HUES64 (cell line): Measurements from ENCODE around the gene ARHGAP6.

Experiments
- H3K27ac ChIP-seq: 2 replicates; pipeline ENCODE4 v1.7.0; 2013; ENCODE audit warnings: low read depth, low read length, inconsistent platforms
- H3K27me3 ChIP-seq: 2 replicates; pipeline ENCODE4 v1.6.1; 2013; ENCODE audit warnings: mild to moderate bottlenecking, low read length; ENCODE audit not compliant: insufficient read depth
- H3K36me3 ChIP-seq: 2 replicates; pipeline ENCODE4 v1.6.1; 2013; ENCODE audit warnings: mild to moderate bottlenecking, low read length; ENCODE audit not compliant: insufficient read depth
- H3K4me1 ChIP-seq: 2 replicates; pipeline ENCODE4 v1.6.1; 2013; ENCODE audit warnings: mild to moderate bottlenecking, low read length, moderate library complexity; ENCODE audit not compliant: insufficient read depth
- H3K4me3 ChIP-seq: 2 replicates; pipeline ENCODE4 v1.5.1; 2013; ENCODE audit warnings: mild to moderate bottlenecking, low read length, moderate library complexity
- H3K9ac ChIP-seq: 2 replicates; pipeline ENCODE4 v1.6.1; 2013; ENCODE audit warnings: mild to moderate bottlenecking, low read depth, low read length
- H3K9me3 ChIP-seq: 2 replicates; pipeline ENCODE4 v1.6.1; 2013; ENCODE audit warnings: low read depth, low read length; ENCODE audit not compliant: insufficient read depth
- WGBS: fragments of 150-250, 120-280 bp; methylation state at CpG from one replicate; pipeline ENCODE4 v1.1.7; 2013; ENCODE audit warnings: missing lambda C conversion rate; 5-methylcytosine and 5-hydroxymethylcytosine counted together

ARHGAP6 gene

DNA sequence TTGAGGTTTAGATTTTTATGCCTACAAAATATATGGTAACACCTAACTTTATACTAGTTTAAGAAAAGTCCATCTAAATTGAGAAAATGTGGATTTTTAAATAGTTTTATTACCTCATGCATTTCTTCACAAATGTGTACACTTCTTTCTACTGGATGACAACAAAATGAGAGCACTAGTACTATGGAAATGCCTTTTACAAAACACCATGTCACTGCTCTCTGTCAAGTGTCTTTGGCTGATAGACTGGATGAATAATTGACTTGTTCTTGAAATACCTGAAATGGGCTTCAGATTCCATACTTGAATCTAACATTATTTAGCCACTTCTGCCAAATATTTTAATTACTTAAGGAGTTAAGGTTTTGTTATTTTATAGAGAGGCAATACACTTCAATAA lies 323.0 kb downstream of the ARHGAP6 start:
- H3K27ac ChIP-seq = no peak overlapping the region
- H3K36me3 ChIP-seq = no peaks in the 10 kb centered on the region
- H3K4me1 ChIP-seq = no peaks in the 10 kb centered on the region
- H3K9ac ChIP-seq = no peak overlapping the region
- H3K9me3 ChIP-seq = no peaks in the 10 kb centered on the region
- H3K27me3 ChIP-seq = no peaks in the 10 kb centered on the region
- H3K4me3 ChIP-seq = no peak overlapping the region

DNA sequence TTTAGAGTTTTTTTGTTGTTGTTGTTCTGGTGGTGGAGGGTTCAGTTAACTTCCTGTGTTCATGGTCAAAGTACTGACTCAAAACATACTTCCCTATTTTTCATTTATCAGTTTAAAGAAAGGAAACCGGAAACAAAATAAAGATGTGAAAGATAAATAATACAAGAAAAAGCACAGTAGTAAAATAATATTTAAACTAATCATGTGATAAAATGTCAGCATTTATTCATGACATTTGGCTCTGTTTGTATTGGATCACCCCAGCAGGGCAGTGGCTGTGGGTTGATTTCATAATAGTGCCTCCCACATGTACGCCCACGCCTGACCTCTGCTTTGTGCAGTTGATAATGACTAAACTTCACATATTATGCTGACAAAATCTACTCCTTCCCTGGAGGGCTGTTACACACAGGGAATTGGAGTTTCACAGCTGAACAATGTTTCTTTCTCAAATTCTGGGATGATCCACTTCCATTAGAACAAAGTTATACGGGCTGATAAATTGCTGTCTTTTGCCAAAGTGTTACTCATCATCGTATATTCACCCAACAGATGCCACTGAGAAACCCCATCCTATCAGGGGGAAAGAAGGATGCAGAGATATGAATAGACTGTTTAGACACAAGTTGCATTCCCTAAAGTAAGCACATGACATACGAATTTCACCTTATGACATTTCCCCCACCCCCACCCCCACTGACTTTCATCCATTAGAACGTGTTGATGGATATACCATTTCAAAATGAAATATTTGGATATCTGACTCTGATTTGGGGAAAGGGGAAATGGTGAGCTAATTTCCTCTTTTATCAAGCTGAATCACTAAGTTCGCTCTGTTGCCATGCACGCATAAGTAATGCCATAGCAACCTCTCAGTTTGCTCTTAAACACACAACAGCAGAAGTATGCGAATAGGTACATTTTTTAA lies 324.2 kb downstream of the ARHGAP6 start:
- H3K4me3 ChIP-seq = no peak overlapping the region
- no peaks in the 10 kb centered on the region for H3K27me3 ChIP-seq
- H3K36me3 ChIP-seq = no peaks in the 10 kb centered on the region
- H3K4me1 ChIP-seq = no peaks in the 10 kb centered on the region
- no peak overlapping the region for H3K27ac ChIP-seq
- no peak overlapping the region for H3K9ac ChIP-seq
- H3K9me3 ChIP-seq = no peaks in the 10 kb centered on the region
- 96% methylated on average over 6 of the region's 10 CpGs for WGBS

DNA sequence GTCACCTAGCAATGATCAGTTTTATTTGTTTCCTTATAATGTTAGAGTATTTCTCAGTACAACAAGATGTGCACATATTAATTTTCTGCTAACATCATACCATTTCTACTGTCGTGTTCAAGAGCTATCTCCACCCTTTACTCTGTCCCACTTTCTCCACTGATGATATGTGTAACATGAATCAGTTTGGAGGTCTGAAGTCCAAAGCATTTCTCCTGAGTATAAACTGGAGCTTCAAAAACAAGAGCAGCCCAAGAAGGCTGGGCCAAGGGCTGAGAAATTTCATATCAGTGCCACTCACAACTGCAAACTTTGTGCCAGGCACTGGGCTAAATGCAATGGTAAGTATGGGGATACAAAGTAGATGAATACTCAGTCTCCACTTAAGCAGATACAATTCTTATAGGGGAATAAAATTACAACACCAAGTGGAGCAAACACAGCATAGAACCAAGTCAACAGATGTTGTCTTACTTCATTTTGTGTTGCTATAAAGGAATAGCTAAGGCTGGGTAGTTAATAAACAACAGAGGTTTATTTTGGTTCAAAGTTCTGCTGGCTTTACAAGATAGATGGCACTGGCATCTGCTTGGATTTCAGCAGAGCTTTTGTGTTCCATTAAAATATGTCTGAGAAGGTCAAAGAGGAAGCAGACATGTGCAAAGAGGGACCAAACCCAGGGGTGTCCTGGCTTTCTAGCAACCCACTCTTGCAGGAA lies 328.3 kb downstream of the ARHGAP6 start:
- Histone ChIP-seq H3K36me3 (no peaks in the 10 kb centered on the region), H3K27me3 (no peaks in the 10 kb centered on the region), H3K4me3 (no peak overlapping the region), H3K4me1 (no peaks in the 10 kb centered on the region), H3K9ac (no peak overlapping the region), H3K9me3 (no peaks in the 10 kb centered on the region), H3K27ac (no peak overlapping the region)
- WGBS = no CpG with 5 or more reads among the region's 1 CpG

DNA sequence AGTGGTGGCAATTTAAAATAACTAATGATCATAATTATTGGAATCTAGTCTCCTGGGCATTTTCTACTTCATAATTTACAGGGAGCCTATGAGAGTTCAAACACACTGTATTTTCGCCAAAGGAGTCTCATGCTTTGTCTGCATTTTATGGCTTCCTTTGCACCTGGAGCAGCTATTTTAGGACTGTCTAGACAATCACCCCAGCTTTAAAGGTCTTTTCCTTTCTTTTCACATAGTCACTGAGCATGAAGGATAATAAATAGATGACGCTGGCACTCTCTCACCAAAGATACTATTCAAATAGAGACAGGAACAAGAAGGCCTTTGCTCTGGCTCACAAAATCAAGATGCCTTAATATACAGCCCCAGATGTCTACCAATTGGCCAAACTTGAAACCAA lies 329.5 kb downstream of the ARHGAP6 start:
- Histone ChIP-seq H3K9me3 (no peaks in the 10 kb centered on the region), H3K36me3 (no peaks in the 10 kb centered on the region), H3K27ac (no peak overlapping the region), H3K9ac (no peak overlapping the region), H3K4me3 (no peak overlapping the region), H3K4me1 (no peaks in the 10 kb centered on the region), H3K27me3 (no peaks in the 10 kb centered on the region)
- 95% methylated on average over 2 of the region's 2 CpGs for WGBS

DNA sequence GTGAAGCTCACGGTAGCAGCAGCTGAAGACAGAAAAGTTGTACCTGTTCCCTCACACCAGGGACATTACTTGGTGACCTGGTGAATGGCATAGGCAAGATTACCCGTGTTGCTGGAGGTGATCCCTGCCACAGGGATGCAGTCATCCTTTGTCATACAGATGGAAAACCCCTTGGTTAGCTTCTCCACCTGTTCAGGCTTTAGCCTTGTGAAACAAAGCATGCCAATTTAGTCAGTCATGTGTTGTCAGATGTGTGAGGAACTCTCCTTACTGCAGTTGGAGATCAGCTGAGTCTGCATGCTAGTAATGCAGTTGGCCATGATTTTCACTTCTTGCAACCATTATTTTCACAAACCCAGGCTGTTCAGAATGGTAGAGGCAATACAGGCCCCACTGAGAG lies 331.6 kb downstream of the ARHGAP6 start:
- Histone ChIP-seq H3K9me3 (no peaks in the 10 kb centered on the region), H3K9ac (no peak overlapping the region), H3K27ac (no peak overlapping the region), H3K27me3 (no peaks in the 10 kb centered on the region), H3K4me3 (no peak overlapping the region), H3K36me3 (no peaks in the 10 kb centered on the region), H3K4me1 (no peaks in the 10 kb centered on the region)
- 95% methylated on average over 2 of the region's 2 CpGs for WGBS

DNA sequence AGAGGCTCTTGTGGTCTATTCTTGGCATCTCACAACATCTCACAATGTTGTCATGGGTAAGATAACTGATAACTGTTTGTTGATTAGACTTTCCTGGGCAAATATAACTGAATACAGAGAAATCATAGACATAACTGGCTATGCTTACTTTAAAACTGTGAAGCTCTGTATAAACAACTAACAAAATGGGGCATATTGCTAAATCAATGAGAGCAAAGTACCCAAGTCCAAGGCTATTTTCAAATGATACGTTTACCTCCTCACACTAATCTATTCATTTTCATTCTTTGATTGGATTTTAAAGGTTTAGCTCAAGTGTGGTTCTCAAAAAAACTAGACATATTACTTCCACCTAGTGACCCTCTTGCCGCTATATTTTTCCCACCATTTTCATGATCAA lies 333.9 kb downstream of the ARHGAP6 start:
- Histone ChIP-seq H3K36me3 (no peaks in the 10 kb centered on the region), H3K27ac (no peak overlapping the region), H3K4me3 (no peak overlapping the region), H3K27me3 (no peaks in the 10 kb centered on the region), H3K4me1 (no peaks in the 10 kb centered on the region), H3K9ac (no peak overlapping the region), H3K9me3 (no peaks in the 10 kb centered on the region)
- 100% methylated on average over 2 of the region's 2 CpGs for WGBS

DNA sequence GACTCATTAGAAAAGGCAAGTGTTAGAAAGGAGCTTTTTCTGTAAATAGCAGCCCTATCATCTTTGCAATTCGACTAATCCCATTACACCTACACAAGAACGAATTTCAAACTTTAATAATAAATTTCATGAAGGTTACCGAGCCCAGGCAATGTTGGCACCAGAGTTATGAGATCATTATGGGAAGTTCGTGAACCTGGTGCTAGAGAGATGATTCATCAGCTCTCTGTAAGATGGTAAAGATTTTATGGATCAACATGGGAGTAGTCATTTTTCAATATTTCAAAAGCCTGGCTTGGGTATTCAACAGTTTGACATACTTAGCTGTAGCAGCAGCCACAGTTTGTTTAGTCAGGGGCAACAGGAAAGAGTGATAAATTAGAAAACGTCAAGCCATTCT lies 336.7 kb downstream of the ARHGAP6 start:
- Histone ChIP-seq H3K4me1 (no peaks in the 10 kb centered on the region), H3K36me3 (no peaks in the 10 kb centered on the region), H3K9ac (no peak overlapping the region), H3K9me3 (no peaks in the 10 kb centered on the region), H3K27ac (no peak overlapping the region), H3K4me3 (no peak overlapping the region), H3K27me3 (no peaks in the 10 kb centered on the region)
- WGBS = 83% methylated on average over 2 of the region's 5 CpGs

DNA sequence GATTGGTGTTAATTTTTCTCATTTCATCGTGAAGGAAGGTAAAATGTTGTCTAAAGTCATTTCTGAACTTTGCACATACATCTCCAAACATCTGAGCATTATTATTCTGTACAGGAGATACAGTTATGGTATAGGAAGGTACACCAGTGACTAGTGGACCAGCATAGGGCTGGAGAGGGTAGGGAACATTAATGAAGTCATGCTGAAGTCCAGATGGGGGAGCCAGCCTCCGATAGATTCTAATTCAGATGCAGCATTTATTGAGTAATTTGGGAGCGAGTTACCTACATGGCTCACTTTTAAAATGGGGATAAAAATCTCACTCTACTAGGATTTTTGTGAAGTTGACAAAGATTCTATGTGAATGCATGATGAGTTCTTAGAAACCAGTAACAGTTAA lies 337.6 kb downstream of the ARHGAP6 start:
- no peaks in the 10 kb centered on the region for H3K4me1 ChIP-seq
- H3K9ac ChIP-seq = no peak overlapping the region
- no peaks in the 10 kb centered on the region for H3K27me3 ChIP-seq
- H3K27ac ChIP-seq = no peak overlapping the region
- H3K36me3 ChIP-seq = no peaks in the 10 kb centered on the region
- H3K9me3 ChIP-seq = no peaks in the 10 kb centered on the region
- H3K4me3 ChIP-seq = no peak overlapping the region
- WGBS = 83% methylated on average over 1 of the region's 3 CpGs

DNA sequence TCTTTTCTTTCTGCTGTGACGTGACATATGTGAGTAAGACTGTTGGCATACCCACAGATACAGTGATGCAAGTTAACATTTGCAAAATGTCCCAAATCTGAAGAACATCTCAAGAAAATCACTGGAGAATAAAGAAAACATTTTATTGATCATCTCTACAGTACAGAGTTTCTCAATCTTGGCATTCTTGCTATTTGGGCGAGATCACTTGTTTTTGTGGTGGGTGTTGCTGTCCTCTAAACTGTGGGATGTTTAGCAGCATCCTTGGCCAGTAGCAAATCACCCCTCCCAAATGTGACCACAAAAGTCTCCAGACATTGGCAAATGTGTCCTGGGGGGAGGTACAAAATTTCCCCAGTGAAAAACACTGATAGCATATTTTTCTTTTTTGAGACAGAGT lies 343.7 kb downstream of the ARHGAP6 start:
- no peaks in the 10 kb centered on the region for H3K36me3 ChIP-seq
- 100% methylated on average over 2 of the region's 2 CpGs for WGBS
- H3K27ac ChIP-seq = no peak overlapping the region
- no peaks in the 10 kb centered on the region for H3K4me1 ChIP-seq
- no peak overlapping the region for H3K4me3 ChIP-seq
- no peaks in the 10 kb centered on the region for H3K27me3 ChIP-seq
- no peak overlapping the region for H3K9ac ChIP-seq
- H3K9me3 ChIP-seq = no peaks in the 10 kb centered on the region

DNA sequence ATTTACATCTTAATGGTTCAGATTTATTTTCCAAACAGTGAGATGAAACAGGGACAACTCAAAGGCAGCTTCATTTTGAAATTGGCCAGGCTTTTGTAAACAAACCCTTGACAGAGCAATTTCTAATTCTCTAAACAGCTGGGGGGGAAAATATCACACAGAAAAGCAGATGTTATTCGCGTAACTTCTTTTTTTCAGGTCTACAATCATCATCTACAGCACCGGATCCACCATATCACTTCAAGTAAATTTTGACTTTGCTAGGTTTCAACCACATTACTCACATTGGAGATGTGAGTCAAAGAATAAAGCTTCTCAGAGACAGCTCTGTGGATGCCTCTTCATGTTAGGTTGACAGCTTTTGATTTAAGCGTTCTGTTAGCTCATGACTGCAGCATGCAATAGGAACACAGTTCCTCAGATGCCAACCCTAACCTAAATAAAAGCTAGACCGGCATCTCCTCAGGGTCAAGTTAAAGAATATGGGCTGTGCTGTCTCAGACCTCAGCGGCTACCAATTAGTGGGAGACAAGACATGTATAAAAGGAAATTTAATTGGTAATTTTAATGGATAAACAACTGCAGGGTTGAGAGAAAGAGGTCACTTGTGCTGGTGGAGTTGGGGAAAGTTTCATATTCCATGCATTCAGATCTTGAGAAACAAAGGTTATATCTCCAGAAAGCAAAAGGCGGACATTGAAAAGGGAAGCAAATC lies 345.8 kb downstream of the ARHGAP6 start:
- no peaks in the 10 kb centered on the region for H3K9me3 ChIP-seq
- 98% methylated on average over 7 of the region's 7 CpGs for WGBS
- no peaks in the 10 kb centered on the region for H3K4me1 ChIP-seq
- H3K9ac ChIP-seq = no peak overlapping the region
- H3K36me3 ChIP-seq = no peaks in the 10 kb centered on the region
- H3K4me3 ChIP-seq = no peak overlapping the region
- H3K27ac ChIP-seq = no peak overlapping the region
- no peaks in the 10 kb centered on the region for H3K27me3 ChIP-seq

DNA sequence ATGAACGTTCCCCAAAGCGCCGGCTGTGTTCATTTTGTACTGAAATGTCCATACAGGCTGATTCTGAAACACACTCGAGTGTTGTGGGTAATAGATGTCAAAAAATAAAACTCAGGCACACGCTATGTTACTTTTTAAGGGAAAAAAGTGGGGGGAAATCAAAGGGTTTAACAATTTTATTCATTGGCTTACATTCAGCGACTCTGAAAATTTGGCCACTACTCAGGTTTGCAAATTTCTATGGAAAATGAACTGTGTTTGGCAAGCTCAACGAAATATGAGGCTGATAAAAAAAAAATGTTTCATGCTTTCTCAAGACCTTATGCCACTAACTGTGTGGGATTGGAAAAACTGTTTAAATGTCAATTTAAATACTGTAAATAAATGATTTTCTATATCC lies 354.0 kb downstream of the ARHGAP6 start:
- H3K9ac ChIP-seq = no peak overlapping the region
- WGBS = 95% methylated on average over 7 of the region's 7 CpGs
- no peaks in the 10 kb centered on the region for H3K4me1 ChIP-seq
- H3K9me3 ChIP-seq = no peaks in the 10 kb centered on the region
- no peak overlapping the region for H3K27ac ChIP-seq
- H3K4me3 ChIP-seq = no peak overlapping the region
- H3K36me3 ChIP-seq = no peaks in the 10 kb centered on the region
- no peaks in the 10 kb centered on the region for H3K27me3 ChIP-seq
